ENCODE data around the gene HRK.
A peak's percentile ranks its signal among the peaks of the same experiment; 100 is the strongest.

The HRK gene

GRCh38 chr12:116887897-116888296, 6.7 kb upstream of the HRK start:
- ChIA-PET POLR2A (no interaction called here), CTCF (interaction anchor here (1.7 kb wide), 1 partner anchor 10 kb away, joined by 4 read pairs; no protein-coding TSS in a partner anchor)

DNA sequence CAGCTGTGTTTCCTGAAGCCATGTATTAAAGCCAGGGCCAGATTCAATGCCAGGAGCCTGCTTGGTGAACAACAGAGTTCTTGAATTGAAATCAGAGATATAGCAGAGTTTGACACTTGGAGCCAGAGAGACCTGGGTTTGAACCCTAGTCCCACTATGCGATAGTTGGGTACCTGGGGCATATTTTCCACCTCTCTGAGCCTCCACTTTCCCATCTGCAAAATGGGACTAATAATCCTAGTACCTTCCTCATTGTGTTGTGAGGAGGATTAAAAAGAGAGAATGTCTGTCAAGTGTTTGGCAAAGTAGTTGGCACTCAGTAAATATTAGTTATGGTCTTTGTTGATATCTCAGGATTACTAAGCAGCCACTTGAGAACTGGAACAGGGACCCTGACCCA, 6.0 kb upstream of the HRK start:
- Histone ChIP-seq H3K9me3 (ENCODE audit: control extremely low read depth in 1 of 5, control insufficient read depth in 4 of 5, insufficient read depth in 2 of 5, low read depth in 1 of 5, low read length in 4 of 5) (peaks cover 0 to 7% (median 3%) of the 10 kb centered on the region in 5 experiments), H3K4me1 (ENCODE audit: control extremely low read depth in 1 of 4, control insufficient read depth in 4 of 4, insufficient read depth in 4 of 4, low read length in 3 of 4) (peaks cover 0 to 2% (median under 1%) of the 10 kb centered on the region in 4 experiments), H3K27ac (ENCODE audit: insufficient read depth in 1 of 2, low read depth in 1 of 2, low read length in 2 of 2, poor library complexity in 1 of 2, severe bottlenecking in 2 of 2) (no peak overlapping the region), H3K4me3 (ENCODE audit: control insufficient read depth in 1 of 7, extremely low read depth in 1 of 7, insufficient read depth in 4 of 7, low read depth in 2 of 7, low read length in 6 of 7) (no peak overlapping the region), H3K27me3 (replicated peaks in 2 of 5; ENCODE audit: control insufficient read depth in 4 of 5, insufficient read depth in 5 of 5, low read length in 4 of 5) (peaks cover 2 to 40% (median 17%) of the 10 kb centered on the region in 5 experiments), H3K36me3 (ENCODE audit: control insufficient read depth in 4 of 4, insufficient read depth in 4 of 4, low read length in 3 of 4) (no peaks in the 10 kb centered on the region)
- no CpG with 5 or more reads among the region's 1 CpG for WGBS (ENCODE audit: insufficient coverage)
- no peak for DNase-seq
- CTCF ChIA-PET, result interaction anchor here (1.7 kb wide), 1 partner anchor 11 kb away, joined by 4 read pairs; no protein-coding TSS in a partner anchor
- POLR2A ChIA-PET, result no interaction called here

More at GRCh38 chr12:116887897-116888296, 6.7 kb upstream of the HRK start:
- no peak for DNase-seq
- Histone ChIP-seq H3K27me3 (replicated peaks in 2 of 5; ENCODE audit: control insufficient read depth in 4 of 5, insufficient read depth in 5 of 5, low read length in 4 of 5) (peaks cover 0 to 34% (median 14%) of the 10 kb centered on the region in 5 experiments), H3K27ac (ENCODE audit: insufficient read depth in 1 of 2, low read depth in 1 of 2, low read length in 2 of 2, poor library complexity in 1 of 2, severe bottlenecking in 2 of 2) (no peak overlapping the region), H3K4me3 (ENCODE audit: control insufficient read depth in 1 of 7, extremely low read depth in 1 of 7, insufficient read depth in 4 of 7, low read depth in 2 of 7, low read length in 6 of 7) (no peak overlapping the region), H3K9me3 (ENCODE audit: control extremely low read depth in 1 of 5, control insufficient read depth in 4 of 5, insufficient read depth in 2 of 5, low read depth in 1 of 5, low read length in 4 of 5) (peaks cover 0 to 7% (median 3%) of the 10 kb centered on the region in 5 experiments), H3K4me1 (ENCODE audit: control extremely low read depth in 1 of 4, control insufficient read depth in 4 of 4, insufficient read depth in 4 of 4, low read length in 3 of 4) (no peaks in the 10 kb centered on the region), H3K36me3 (ENCODE audit: control insufficient read depth in 4 of 4, insufficient read depth in 4 of 4, low read length in 3 of 4) (no peaks in the 10 kb centered on the region)
- WGBS (ENCODE audit: insufficient coverage), result 86% methylated on average over 2 of the region's 6 CpGs

DNA sequence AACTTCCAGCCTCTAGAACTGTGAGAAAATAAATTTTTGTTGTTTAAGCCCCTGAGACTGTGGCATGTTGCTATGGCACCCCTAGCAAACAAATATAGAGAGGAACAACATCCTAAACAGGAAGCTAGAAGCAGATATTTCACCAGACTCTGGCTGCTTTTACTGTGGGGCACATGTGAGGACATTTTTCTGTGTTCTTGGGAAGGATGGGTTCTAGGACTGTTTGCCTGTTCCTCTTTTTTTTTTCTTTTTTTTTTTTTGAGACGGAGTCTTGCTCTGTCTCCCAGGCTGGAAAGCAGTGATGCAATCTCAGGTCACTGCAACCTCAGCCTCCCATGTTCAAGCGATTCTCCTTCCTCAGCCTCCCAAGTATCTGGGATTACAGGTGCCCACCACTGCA, 4.2 kb upstream of the HRK start:
- H3K9me3 ChIP-seq (ENCODE audit: control extremely low read depth in 1 of 5, control insufficient read depth in 4 of 5, insufficient read depth in 2 of 5, low read depth in 1 of 5, low read length in 4 of 5), result peaks cover 0 to 3% (median 0%) of the 10 kb centered on the region in 5 experiments
- H3K4me1 ChIP-seq (ENCODE audit: control extremely low read depth in 1 of 4, control insufficient read depth in 4 of 4, insufficient read depth in 4 of 4, low read length in 3 of 4), result peaks cover 0 to 19% (median 14%) of the 10 kb centered on the region in 4 experiments
- peak; percentile 78 to 88 (median 83) for DNase-seq
- ChIA-PET CTCF (no interaction called here), POLR2A (interaction anchor here (1.0 kb wide), 1 partner anchor 39 kb away, joined by 3 read pairs; no protein-coding TSS in a partner anchor)
- WGBS (ENCODE audit: insufficient coverage), result 60% methylated on average over 2 of the region's 2 CpGs
- no peak overlapping the region for H3K27ac ChIP-seq (ENCODE audit: insufficient read depth in 1 of 2, low read depth in 1 of 2, low read length in 2 of 2, poor library complexity in 1 of 2, severe bottlenecking in 2 of 2)
- H3K27me3 ChIP-seq (replicated peaks in 2 of 5; ENCODE audit: control insufficient read depth in 4 of 5, insufficient read depth in 5 of 5, low read length in 4 of 5), result peaks cover 2 to 58% (median 22%) of the 10 kb centered on the region in 5 experiments
- no peaks in the 10 kb centered on the region for H3K36me3 ChIP-seq (ENCODE audit: control insufficient read depth in 4 of 4, insufficient read depth in 4 of 4, low read length in 3 of 4)
- no peak overlapping the region for H3K4me3 ChIP-seq (ENCODE audit: control insufficient read depth in 1 of 7, extremely low read depth in 1 of 7, insufficient read depth in 4 of 7, low read depth in 2 of 7, low read length in 6 of 7)

- H3K4me1 ChIP-seq (ENCODE audit: control extremely low read depth in 1 of 4, control insufficient read depth in 4 of 4, insufficient read depth in 4 of 4, low read length in 3 of 4), result peaks cover 0 to 22% (median 19%) of the 10 kb centered on the region in 4 experiments
- no peaks in the 10 kb centered on the region for H3K9me3 ChIP-seq (ENCODE audit: control extremely low read depth in 1 of 5, control insufficient read depth in 4 of 5, insufficient read depth in 2 of 5, low read depth in 1 of 5, low read length in 4 of 5)
- no peak overlapping the region for H3K4me3 ChIP-seq (ENCODE audit: control insufficient read depth in 1 of 7, extremely low read depth in 1 of 7, insufficient read depth in 4 of 7, low read depth in 2 of 7, low read length in 6 of 7)
- ChIA-PET CTCF (no interaction called here), POLR2A (interaction anchor here (1.0 to 1.2 kb wide), 2 partner anchors 12 to 39 kb away, joined by 3 read pairs; no protein-coding TSS in a partner anchor)
- peaks cover 2 to 64% (median 28%) of the 10 kb centered on the region in 5 experiments for H3K27me3 ChIP-seq (replicated peaks in 2 of 5; ENCODE audit: control insufficient read depth in 4 of 5, insufficient read depth in 5 of 5, low read length in 4 of 5)
- WGBS (ENCODE audit: insufficient coverage), result 100% methylated on average over 2 of the region's 3 CpGs
- no peak for DNase-seq
- no peak overlapping the region for H3K27ac ChIP-seq (ENCODE audit: insufficient read depth in 1 of 2, low read depth in 1 of 2, low read length in 2 of 2, poor library complexity in 1 of 2, severe bottlenecking in 2 of 2)
- no peaks in the 10 kb centered on the region for H3K36me3 ChIP-seq (ENCODE audit: control insufficient read depth in 4 of 4, insufficient read depth in 4 of 4, low read length in 3 of 4)
Observed at GRCh38 chr12:116884871-116885270, 3.6 kb upstream of the HRK start.

GRCh38 chr12:116882742-116883141, 1.5 kb upstream of the HRK start:
- POLR2A ChIA-PET, result no interaction called here
- DNase-seq, result peak in 2 of 3 donors; percentile 44 to 49
- H3K4me3 ChIP-seq (ENCODE audit: control insufficient read depth in 1 of 7, extremely low read depth in 1 of 7, insufficient read depth in 4 of 7, low read depth in 2 of 7, low read length in 6 of 7), result no peak overlapping the region
- CTCF ChIA-PET, result interaction anchor here (0.6 to 2.0 kb wide), 6 partner anchors 9 to 179 kb away, joined by 3 to 6 read pairs (median 4); no protein-coding TSS in a partner anchor
- 7% methylated on average over 2 of the region's 6 CpGs for WGBS (ENCODE audit: insufficient coverage)
- peaks cover 6 to 84% (median 42%) of the 10 kb centered on the region in 5 experiments for H3K27me3 ChIP-seq (replicated peaks in 2 of 5; ENCODE audit: control insufficient read depth in 4 of 5, insufficient read depth in 5 of 5, low read length in 4 of 5)
- H3K9me3 ChIP-seq (ENCODE audit: control extremely low read depth in 1 of 5, control insufficient read depth in 4 of 5, insufficient read depth in 2 of 5, low read depth in 1 of 5, low read length in 4 of 5), result no peaks in the 10 kb centered on the region
- no peak overlapping the region for H3K27ac ChIP-seq (ENCODE audit: insufficient read depth in 1 of 2, low read depth in 1 of 2, low read length in 2 of 2, poor library complexity in 1 of 2, severe bottlenecking in 2 of 2)
- no peaks in the 10 kb centered on the region for H3K36me3 ChIP-seq (ENCODE audit: control insufficient read depth in 4 of 4, insufficient read depth in 4 of 4, low read length in 3 of 4)
- peaks cover 0 to 39% (median 32%) of the 10 kb centered on the region in 4 experiments for H3K4me1 ChIP-seq (ENCODE audit: control extremely low read depth in 1 of 4, control insufficient read depth in 4 of 4, insufficient read depth in 4 of 4, low read length in 3 of 4)

GRCh38 chr12:116881877-116882507, 751 bp upstream of the HRK start:
- H3K4me3 ChIP-seq (ENCODE audit: control insufficient read depth in 1 of 7, extremely low read depth in 1 of 7, insufficient read depth in 4 of 7, low read depth in 2 of 7, low read length in 6 of 7), result peak overlapping the region in 5 of 7 experiments; percentile 29 to 68 (median 53)
- 7% methylated on average over 20 of the region's 29 CpGs for WGBS (ENCODE audit: insufficient coverage)
- ChIA-PET CTCF (interaction anchor here (0.6 to 2.0 kb wide), 7 partner anchors 8 to 180 kb away, joined by 3 to 6 read pairs (median 3); no protein-coding TSS in a partner anchor), POLR2A (no interaction called here)
- DNase-seq, result no peak
- H3K27me3 ChIP-seq (replicated peaks in 2 of 5; ENCODE audit: control insufficient read depth in 4 of 5, insufficient read depth in 5 of 5, low read length in 4 of 5), result peaks cover 6 to 84% (median 42%) of the 10 kb centered on the region in 5 experiments
- H3K9me3 ChIP-seq (ENCODE audit: control extremely low read depth in 1 of 5, control insufficient read depth in 4 of 5, insufficient read depth in 2 of 5, low read depth in 1 of 5, low read length in 4 of 5), result no peaks in the 10 kb centered on the region
- peaks cover 0 to 39% (median 32%) of the 10 kb centered on the region in 4 experiments for H3K4me1 ChIP-seq (ENCODE audit: control extremely low read depth in 1 of 4, control insufficient read depth in 4 of 4, insufficient read depth in 4 of 4, low read length in 3 of 4)
- H3K36me3 ChIP-seq (ENCODE audit: control insufficient read depth in 4 of 4, insufficient read depth in 4 of 4, low read length in 3 of 4), result no peaks in the 10 kb centered on the region
- H3K27ac ChIP-seq (ENCODE audit: insufficient read depth in 1 of 2, low read depth in 1 of 2, low read length in 2 of 2, poor library complexity in 1 of 2, severe bottlenecking in 2 of 2), result no peak overlapping the region

- H3K9me3 ChIP-seq (ENCODE audit: control extremely low read depth in 1 of 5, control insufficient read depth in 4 of 5, insufficient read depth in 2 of 5, low read depth in 1 of 5, low read length in 4 of 5), result no peaks in the 10 kb centered on the region
- peak overlapping the region in 6 of 7 experiments; percentile 31 to 66 (median 45) for H3K4me3 ChIP-seq (ENCODE audit: control insufficient read depth in 1 of 7, extremely low read depth in 1 of 7, insufficient read depth in 4 of 7, low read depth in 2 of 7, low read length in 6 of 7)
- peak; percentile 59 to 80 (median 72) for DNase-seq
- POLR2A ChIA-PET, result no interaction called here
- CTCF ChIA-PET, result no interaction called here
- H3K36me3 ChIP-seq (ENCODE audit: control insufficient read depth in 4 of 4, insufficient read depth in 4 of 4, low read length in 3 of 4), result no peaks in the 10 kb centered on the region
- H3K27me3 ChIP-seq (replicated peaks in 2 of 5; ENCODE audit: control insufficient read depth in 4 of 5, insufficient read depth in 5 of 5, low read length in 4 of 5), result peaks cover 6 to 91% (median 44%) of the 10 kb centered on the region in 5 experiments
- 0% methylated on average over 55 of the region's 65 CpGs for WGBS (ENCODE audit: insufficient coverage)
- peaks cover 0 to 39% (median 32%) of the 10 kb centered on the region in 4 experiments for H3K4me1 ChIP-seq (ENCODE audit: control extremely low read depth in 1 of 4, control insufficient read depth in 4 of 4, insufficient read depth in 4 of 4, low read length in 3 of 4)
- H3K27ac ChIP-seq (ENCODE audit: insufficient read depth in 1 of 2, low read depth in 1 of 2, low read length in 2 of 2, poor library complexity in 1 of 2, severe bottlenecking in 2 of 2), result no peak overlapping the region
Observed at GRCh38 chr12:116880817-116881324, 370 bp downstream of the HRK start.

Data from common myeloid progenitor, CD34-positive (primary cell).